Gastroesophageal sphincter (tissue), 4 donors: ENCODE data around the gene WSCD2. TPM values are rescaled to one million over a fixed set of nuclear protein-coding genes. Genes with fewer than 3 reads are reported as not detected.

Source experiments
- ATAC-seq: fragments of 150-250 bp; one replicate; pipeline ENCODE4 v1.9.1; 2016; ENCODE audit warnings: mild to moderate bottlenecking, moderate library complexity
- H3K27ac ChIP-seq, 4 donors: fragments of 200-600 bp; sonication (generic) in 3 of 4; 1 replicate in 3 of 4; 2 replicates in 1 of 4; pipeline ENCODE4 v1.5.1; 2016 to 2019
- H3K27me3 ChIP-seq: fragments of 200-600 bp; sonication (generic); one replicate; pipeline ENCODE4 v1.5.1; 2019
- H3K36me3 ChIP-seq, 2 donors: fragments of 200-600 bp; sonication (generic); one replicate each; pipeline ENCODE4 v1.5.1; 2019; ENCODE audit warnings: control low read depth in 1 of 2
- H3K4me1 ChIP-seq, 3 donors: fragments of 200-600 bp; sonication (generic); 1 replicate in 2 of 3; 2 replicates in 1 of 3; pipeline ENCODE4 v1.5.1; 2016 to 2019; ENCODE audit warnings: control low read depth in 2 of 3
- H3K4me3 ChIP-seq, 2 donors: fragments of 200-600 bp; sonication (generic); one replicate each; pipeline ENCODE4 v1.5.1; 2019; ENCODE audit warnings: mild to moderate bottlenecking in 1 of 2, moderate library complexity in 1 of 2
- H3K9me3 ChIP-seq, 3 donors: fragments of 200-600 bp; sonication (generic); one replicate each; pipeline ENCODE4 v1.5.1; 2017 to 2019; ENCODE audit warnings: control low read depth in 2 of 3
- CTCF ChIP-seq, 4 experiments: fragments of 200-600 bp in 2 of 4; fragments of 450-650 bp in 2 of 4; sonication (generic) in 1 of 4; IDR thresholded peaks; one replicate each; pipeline ENCODE4 v1.5.1; 2017 to 2019; ENCODE audit warnings: antibody characterized with exemption in 4 of 4, mild to moderate bottlenecking in 2 of 4, moderate library complexity in 2 of 4
- EP300 ChIP-seq: sonication (generic); formaldehyde crosslinking; IDR thresholded peaks from one replicate; pipeline ENCODE4 v1.6.1; 2017; ENCODE audit warnings: antibody characterized with exemption, mild to moderate bottlenecking
- POLR2A ChIP-seq, 2 donors: fragments of 450-650 bp; IDR thresholded peaks; one replicate each; pipeline ENCODE4 v1.6.1; 2017; ENCODE audit warnings: antibody characterized with exemption in 2 of 2, mild to moderate bottlenecking in 2 of 2, moderate library complexity in 1 of 2
- POLR2AphosphoS5 ChIP-seq: sonication (generic); formaldehyde crosslinking; IDR thresholded peaks from one replicate; pipeline ENCODE4 v1.6.1; 2017; ENCODE audit warnings: antibody characterized with exemption
- WGBS, 2 donors: methylation state at CpG; one replicate each; pipeline ENCODE4 v1.1.5; 2018; ENCODE audit warnings: low coverage in 1 of 2; 5-methylcytosine and 5-hydroxymethylcytosine counted together
- total RNA-seq, 4 donors: library from RNA; depleted of rRNA; stranded (reverse); fragments of >200 nt; gene quantifications; one replicate each; pipeline ENCODE4 v1.1.0, GENCODE V29; 2016

Gene WSCD2
- total RNA-seq, 4 donors from 2014 or later = 5.0 to 86.1 (median 31.6) TPM

GRCh38 chr12:108093209-108093608, 35.9 kb upstream of the WSCD2 start:
- no peak for ATAC-seq
- H3K27ac ChIP-seq = no peak overlapping the region
- H3K9me3 ChIP-seq = peaks cover 0 to 9% (median 0%) of the 10 kb centered on the region in 3 donors
- no peaks in the 10 kb centered on the region for H3K27me3 ChIP-seq
- WGBS, 2 donors = 49 to 70% methylated on average over 4 of the region's 4 CpGs
- no peak for TF ChIP-seq POLR2AphosphoS5
- TF ChIP-seq EP300 = no peak
- TF ChIP-seq CTCF (IDR thresholded peaks at IDR 0.05) = no peak
- TF ChIP-seq POLR2A (IDR thresholded peaks at IDR 0.05) = no peak
- H3K36me3 ChIP-seq = no peaks in the 10 kb centered on the region
- H3K4me1 ChIP-seq = no peaks in the 10 kb centered on the region
- no peak overlapping the region for H3K4me3 ChIP-seq

GRCh38 chr12:108094056-108094649, 34.9 kb upstream of the WSCD2 start:
- H3K4me3 ChIP-seq = no peak overlapping the region
- H3K36me3 ChIP-seq = no peaks in the 10 kb centered on the region
- no peaks in the 10 kb centered on the region for H3K9me3 ChIP-seq
- WGBS, 2 donors = 34 to 68% methylated on average over 2 of the region's 2 CpGs
- no peaks in the 10 kb centered on the region for H3K27me3 ChIP-seq
- ATAC-seq = no peak
- H3K27ac ChIP-seq = no peak overlapping the region
- TF ChIP-seq CTCF (IDR thresholded peaks at IDR 0.05) (no peak), POLR2A (IDR thresholded peaks at IDR 0.05) (no peak), POLR2AphosphoS5 (no peak), EP300 (no peak)
- H3K4me1 ChIP-seq = no peaks in the 10 kb centered on the region

- TF ChIP-seq POLR2A (IDR thresholded peaks at IDR 0.05) (no peak), EP300 (no peak)
- H3K9me3 ChIP-seq = no peaks in the 10 kb centered on the region
- no peaks in the 10 kb centered on the region for H3K27me3 ChIP-seq
- ATAC-seq = peak; percentile 85
- peaks cover 0 to 30% (median 4%) of the 10 kb centered on the region in 3 donors for H3K4me1 ChIP-seq
- H3K27ac ChIP-seq = no peak overlapping the region
- H3K36me3 ChIP-seq = no peaks in the 10 kb centered on the region
- WGBS, 2 donors = 58 to 65% methylated on average over 3 of the region's 3 CpGs
- H3K4me3 ChIP-seq = no peak overlapping the region
Observed at GRCh38 chr12:108097160-108097911, 31.8 kb upstream of the WSCD2 start.

GRCh38 chr12:108098374-108098773, 30.7 kb upstream of the WSCD2 start:
- H3K4me1 ChIP-seq = peaks cover 0 to 34% (median 4%) of the 10 kb centered on the region in 3 donors
- no peaks in the 10 kb centered on the region for H3K9me3 ChIP-seq
- 82 to 90% methylated on average over 1 to 4 of the region's 8 CpGs for WGBS, 2 donors
- H3K27ac ChIP-seq = no peak overlapping the region
- TF ChIP-seq POLR2A (IDR thresholded peaks at IDR 0.05) (no peak), POLR2AphosphoS5 (no peak), EP300 (no peak), CTCF (IDR thresholded peaks at IDR 0.05) (no peak)
- no peaks in the 10 kb centered on the region for H3K27me3 ChIP-seq
- no peak for ATAC-seq
- no peak overlapping the region for H3K4me3 ChIP-seq
- H3K36me3 ChIP-seq = no peaks in the 10 kb centered on the region

- 14 to 15% methylated on average over 3 of the region's 3 CpGs for WGBS, 2 donors
- no peaks in the 10 kb centered on the region for H3K9me3 ChIP-seq
- H3K27me3 ChIP-seq = no peaks in the 10 kb centered on the region
- no peak for ATAC-seq
- H3K36me3 ChIP-seq = no peaks in the 10 kb centered on the region
- TF ChIP-seq POLR2A (IDR thresholded peaks at IDR 0.05) = no peak
- TF ChIP-seq CTCF (IDR thresholded peaks at IDR 0.05) = peak; percentile 37 to 70 (median 59)
- H3K27ac ChIP-seq = no peak overlapping the region
- H3K4me3 ChIP-seq = no peak overlapping the region
- H3K4me1 ChIP-seq = peaks cover 0 to 34% (median 4%) of the 10 kb centered on the region in 3 donors
Observed at GRCh38 chr12:108099073-108099472, 30.0 kb upstream of the WSCD2 start.
